Muscle of arm (tissue), 14 donors: Measurements from ENCODE around the gene MYOZ3. TPM values are rescaled to one million over a fixed set of nuclear protein-coding genes. Genes with fewer than 3 reads are reported as not detected.

Experiments used
- DNase-seq: peaks from one replicate; pipeline ENCODE4 v3.0.0-alpha.2; 2013
- long read RNA-seq, 11 donors: transcript quantifications; one replicate each; lab custom pipeline, GENCODE V29; 2026
- polyA plus RNA-seq, 12 donors: library from polyadenylated mRNA; unstranded; fragments of 120-200 nt; gene quantifications; one replicate each; pipeline ENCODE4 v1.2.1, GENCODE V29; 2013; ENCODE audit not compliant: insufficient read length in 12 of 12

MYOZ3 gene
- polyA plus RNA-seq = 10 to 100 TPM in 8 of 12 donors, 1 to 10 TPM in 3, not detected in 1; 3.1 to 18.0 (median 10.7) TPM
- long read RNA-seq, donor 1 = 0 reads
- long read RNA-seq, donor 2, partial matches to known transcripts = 0 of 4 reads
- long read RNA-seq, donor 2, other reads (novel, unspliced or antisense) = 0 of 4 reads
- long read RNA-seq, donor 3, partial matches to known transcripts = 0 of 1 reads
- long read RNA-seq, donor 3, other reads (novel, unspliced or antisense) = 0 of 1 reads
- long read RNA-seq, donor 4, partial matches to known transcripts = 0 of 1 reads
- long read RNA-seq, donor 4, other reads (novel, unspliced or antisense) = 0 of 1 reads
- long read RNA-seq, donor 5, partial matches to known transcripts = 0 of 3 reads
- long read RNA-seq, donor 5, other reads (novel, unspliced or antisense) = 0 of 3 reads
- long read RNA-seq, donor 6, partial matches to known transcripts = 0 of 2 reads
- long read RNA-seq, donor 6, other reads (novel, unspliced or antisense) = 0 of 2 reads
- long read RNA-seq, donor 7 = 0 reads
- long read RNA-seq, donor 8, transcript MYOZ3-205 (2 exons, 605 nt) = major isoform, 5 of 7 reads
- long read RNA-seq, donor 8, partial matches to known transcripts = 0 of 7 reads
- long read RNA-seq, donor 8, other reads (novel, unspliced or antisense) = 0 of 7 reads
- long read RNA-seq, donor 9 = 0 reads
- long read RNA-seq, donor 10, partial matches to known transcripts = 0 of 4 reads
- long read RNA-seq, donor 10, other reads (novel, unspliced or antisense) = 0 of 4 reads
- long read RNA-seq, donor 11, transcript MYOZ3-205 (2 exons, 605 nt) = major isoform, 5 of 7 reads
- long read RNA-seq, donor 11, partial matches to known transcripts = 0 of 7 reads
- long read RNA-seq, donor 11, other reads (novel, unspliced or antisense) = 0 of 7 reads

GRCh38 chr5:150661086-150661485 is at the start of gene MYOZ3:
Gene MYOZ3, plus strand, starts transcription at chr5:150661251. Its CDS starts 1,691 bp downstream, at chr5:150662942.
- DNase-seq = no peak

- DNase-seq = no peak
Measured at GRCh38 chr5:150612405-150612804, 48.6 kb upstream of the MYOZ3 start.

- DNase-seq = no peak
Measured at GRCh38 chr5:150612905-150613670, 48.0 kb upstream of the MYOZ3 start.

- no peak for DNase-seq
Measured at GRCh38 chr5:150613991-150614660, 46.9 kb upstream of the MYOZ3 start.

- DNase-seq = no peak
Measured at GRCh38 chr5:150614661-150615060, 46.4 kb upstream of the MYOZ3 start.

GRCh38 chr5:150615141-150615699 is 45.8 kb upstream of the MYOZ3 start:
- DNase-seq = peak; percentile 80

GRCh38 chr5:150616024-150616470 is 45.0 kb upstream of the MYOZ3 start:
- DNase-seq = no peak

- DNase-seq = no peak
Measured at GRCh38 chr5:150616506-150616905, 44.5 kb upstream of the MYOZ3 start.

- DNase-seq = no peak
Measured at GRCh38 chr5:150618163-150618562, 42.9 kb upstream of the MYOZ3 start.

GRCh38 chr5:150618588-150619281 is 42.3 kb upstream of the MYOZ3 start:
- no peak for DNase-seq

GRCh38 chr5:150619359-150620230 is 41.5 kb upstream of the MYOZ3 start:
- DNase-seq = no peak

GRCh38 chr5:150621301-150621700 is 39.8 kb upstream of the MYOZ3 start:
- no peak for DNase-seq

- DNase-seq = no peak
Measured at GRCh38 chr5:150622157-150622556, 38.9 kb upstream of the MYOZ3 start.

GRCh38 chr5:150623152-150623877 is 37.7 kb upstream of the MYOZ3 start:
- no peak for DNase-seq

- no peak for DNase-seq
Measured at GRCh38 chr5:150623878-150624216, 37.2 kb upstream of the MYOZ3 start.

- no peak for DNase-seq
Measured at GRCh38 chr5:150624334-150625163, 36.5 kb upstream of the MYOZ3 start.

GRCh38 chr5:150625164-150625535 is 35.9 kb upstream of the MYOZ3 start:
- no peak for DNase-seq
